Memory B cell (primary cell): Measurements from ENCODE around the gene PALLD.
"Not testable (repeated sequence)": the region's sequence is repeated elsewhere in the genome, so short reads cannot be mapped to it uniquely, and the experiment has no call there.

Experiments
- ATAC-seq: fragments of 150-1000 bp; cut with Tn5 transposase; 2 replicates; pipeline ENCODE4 v1.10.0; 2021; ENCODE audit warnings: low read depth, mild to moderate bottlenecking, moderate library complexity
- DNase-seq, 2 donors: peaks; one replicate each; pipeline ENCODE4 v3.0.0; 2022; ENCODE audit warnings: low spot score in 2 of 2
- H3K27ac Mint-ChIP-seq: one replicate; pipeline ENCODE4 v1.8.0; 2022; ENCODE audit warnings: mild to moderate bottlenecking, moderate library complexity, mixed read lengths
- H3K27me3 Mint-ChIP-seq: one replicate; pipeline ENCODE4 v1.8.0; 2022; ENCODE audit warnings: mixed read lengths
- H3K36me3 Mint-ChIP-seq: one replicate; pipeline ENCODE4 v1.8.0; 2022; ENCODE audit warnings: mild to moderate bottlenecking, mixed read lengths
- H3K4me1 Mint-ChIP-seq: one replicate; pipeline ENCODE4 v1.8.0; 2022; ENCODE audit warnings: mixed read lengths
- H3K4me3 Mint-ChIP-seq: one replicate; pipeline ENCODE4 v1.8.0; 2022; ENCODE audit warnings: mild to moderate bottlenecking, moderate library complexity, mixed read lengths
- H3K9me3 Mint-ChIP-seq: one replicate; pipeline ENCODE4 v1.8.0; 2022; ENCODE audit warnings: mixed read lengths

PALLD gene

DNA sequence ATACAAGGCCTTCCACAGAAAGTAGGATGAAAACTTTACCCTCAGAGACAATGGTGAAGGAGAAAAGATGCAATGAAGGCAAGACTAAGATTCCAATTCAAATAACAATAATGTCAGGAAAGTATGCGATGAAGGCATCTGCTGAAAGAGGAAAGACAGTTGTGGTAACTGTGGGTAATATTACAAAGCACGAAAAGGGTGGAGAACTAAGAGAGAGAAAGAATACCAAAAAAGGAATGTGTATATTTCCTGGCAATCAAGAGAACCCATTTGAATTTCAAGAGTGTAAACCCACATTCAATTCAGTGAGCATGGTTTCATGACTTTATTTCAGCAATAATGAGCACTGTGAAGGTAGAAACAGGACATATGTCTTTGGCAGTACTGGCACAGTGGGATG is 225.5 kb downstream of the PALLD start:
- Mint-ChIP-seq H3K27ac (no peak overlapping the region), H3K4me1 (peaks cover 2% of the 10 kb centered on the region), H3K4me3 (no peak overlapping the region), H3K27me3 (peaks cover 12% of the 10 kb centered on the region), H3K36me3 (no peaks in the 10 kb centered on the region), H3K9me3 (peaks cover 9% of the 10 kb centered on the region)
- no peak for ATAC-seq
- DNase-seq, result no peak

DNA sequence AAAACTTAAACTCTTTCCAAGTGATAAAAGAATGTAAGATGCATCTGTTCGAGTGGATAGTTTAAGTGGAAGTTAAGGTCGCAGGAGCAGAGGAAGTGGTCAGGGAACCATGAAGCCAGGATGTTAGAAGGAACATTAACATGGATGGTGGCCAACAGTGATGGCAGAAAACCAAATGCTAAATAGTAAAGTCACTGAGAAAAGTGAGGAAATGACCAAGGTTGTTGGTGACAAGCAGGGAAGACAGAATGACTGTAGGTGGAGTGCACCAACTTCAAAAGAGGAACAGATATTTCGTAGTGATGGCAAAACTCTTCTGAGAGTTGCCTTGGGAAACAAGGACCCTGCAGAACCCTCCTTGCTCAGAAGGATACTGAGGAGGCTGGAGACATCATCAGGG is 226.2 kb downstream of the PALLD start:
- Mint-ChIP-seq H3K27me3 (peaks cover 12% of the 10 kb centered on the region), H3K27ac (no peak overlapping the region)
- no peak for ATAC-seq

DNA sequence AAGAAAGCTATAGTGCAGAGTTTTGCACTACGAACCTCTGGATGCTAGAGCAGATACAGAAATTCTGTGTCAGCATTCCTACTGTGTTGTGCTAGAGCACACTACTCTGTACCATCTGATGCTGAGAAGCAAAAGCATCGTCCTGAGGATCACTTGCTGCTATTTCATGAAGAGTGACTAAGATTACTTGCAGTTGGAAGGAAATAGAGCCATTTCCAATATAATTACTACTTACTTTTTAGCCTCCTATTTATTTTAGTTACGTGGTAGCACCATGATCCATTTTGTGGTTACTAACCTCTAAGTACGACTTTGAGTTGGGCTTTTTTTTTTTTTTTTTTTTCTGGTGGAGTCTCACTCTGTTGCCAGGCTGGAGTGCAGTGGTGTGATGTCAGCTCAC is 226.7 kb downstream of the PALLD start:
- no peak for DNase-seq
- Mint-ChIP-seq H3K27me3 (peaks cover 12% of the 10 kb centered on the region), H3K4me3 (no peak overlapping the region), H3K36me3 (no peaks in the 10 kb centered on the region), H3K27ac (no peak overlapping the region), H3K4me1 (peaks cover 2% of the 10 kb centered on the region), H3K9me3 (peaks cover 9% of the 10 kb centered on the region)
- no peak for ATAC-seq

More for the DNA sequence above, 226.2 kb downstream of the PALLD start:
- Mint-ChIP-seq H3K4me1 (peaks cover 2% of the 10 kb centered on the region), H3K9me3 (peaks cover 9% of the 10 kb centered on the region), H3K4me3 (no peak overlapping the region), H3K36me3 (no peaks in the 10 kb centered on the region)
- DNase-seq, result no peak

DNA sequence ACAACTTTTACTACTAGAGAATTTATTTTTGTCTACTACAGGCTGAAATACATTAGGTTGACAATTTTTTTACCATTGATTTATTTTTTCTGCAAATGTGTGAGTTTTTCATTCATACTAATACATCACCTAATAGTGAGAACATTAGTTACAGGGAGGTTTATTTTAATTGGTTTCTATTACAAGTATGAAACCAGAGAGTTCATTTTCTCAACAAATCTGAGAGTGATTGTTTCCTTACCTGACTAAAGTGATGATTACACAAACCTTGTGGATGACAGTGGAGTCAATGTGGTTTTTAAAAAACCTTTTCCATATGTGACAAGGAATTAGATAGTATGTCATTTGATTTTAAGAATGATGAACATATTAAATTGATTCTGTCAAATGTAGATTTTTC is 227.4 kb downstream of the PALLD start:
- Mint-ChIP-seq H3K27ac (no peak overlapping the region), H3K36me3 (no peaks in the 10 kb centered on the region), H3K4me3 (no peak overlapping the region), H3K4me1 (peaks cover 2% of the 10 kb centered on the region), H3K9me3 (peaks cover 9% of the 10 kb centered on the region), H3K27me3 (peaks cover 14% of the 10 kb centered on the region)
- ATAC-seq (no peak), DNase-seq (no peak)

DNA sequence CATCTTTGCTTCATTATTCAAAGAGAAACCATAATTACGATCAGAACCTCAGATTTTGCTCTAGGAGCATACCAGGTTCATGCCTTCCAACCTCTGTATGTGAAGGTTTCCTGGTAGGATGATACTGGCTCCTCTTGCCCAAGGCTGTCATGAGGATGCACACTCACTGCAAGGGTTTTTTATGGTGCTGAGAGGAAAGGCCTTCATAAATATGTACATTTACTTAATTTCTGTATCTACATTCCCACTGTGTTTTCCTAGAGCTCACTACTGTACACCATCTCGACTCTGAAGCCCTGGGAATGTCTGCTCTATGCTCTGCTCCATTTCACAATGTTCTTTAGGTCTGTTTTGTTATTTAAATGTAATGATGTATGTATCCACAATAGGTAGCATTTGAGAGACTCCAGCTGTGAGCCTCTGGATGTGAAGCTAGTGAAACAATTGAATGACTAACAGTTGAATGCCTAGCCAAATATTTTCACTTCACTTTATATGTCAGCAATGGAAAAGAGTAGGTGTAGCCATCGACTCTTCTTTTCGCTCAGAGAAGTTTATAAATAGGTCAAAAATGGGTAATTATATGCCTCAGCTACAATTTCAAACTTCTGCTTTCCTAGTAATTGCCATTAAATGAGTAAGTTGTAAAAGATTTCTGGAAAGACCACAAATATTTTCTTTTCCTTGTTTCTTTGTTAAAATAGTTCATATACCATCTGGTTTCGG is 228.0 kb downstream of the PALLD start:
- DNase-seq (no peak), ATAC-seq (no peak)
- H3K27ac Mint-ChIP-seq, result no peak overlapping the region

DNA sequence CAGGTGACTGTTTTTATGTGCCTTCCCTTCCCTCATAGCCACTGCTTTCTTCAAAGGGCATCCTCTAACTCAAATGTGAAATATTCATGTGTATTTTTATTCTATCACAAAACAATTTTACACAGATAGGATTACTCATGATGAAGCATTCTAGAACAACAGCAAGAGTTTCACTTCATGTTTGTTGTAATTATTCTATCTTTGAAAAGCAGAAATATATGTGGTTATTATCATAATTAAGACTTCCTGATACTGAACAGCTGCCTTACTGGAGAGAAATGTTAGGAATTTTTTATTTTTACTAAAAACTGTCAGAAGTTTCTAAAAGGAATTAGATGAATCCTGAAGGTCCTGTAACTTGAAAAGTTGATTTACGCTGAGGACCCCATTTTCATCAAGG is 229.1 kb downstream of the PALLD start:
- ATAC-seq, result no peak
- peaks cover 16% of the 10 kb centered on the region for H3K27me3 Mint-ChIP-seq
- peaks cover 2% of the 10 kb centered on the region for H3K4me1 Mint-ChIP-seq
- no peaks in the 10 kb centered on the region for H3K36me3 Mint-ChIP-seq
- no peak overlapping the region for H3K27ac Mint-ChIP-seq
- no peak overlapping the region for H3K4me3 Mint-ChIP-seq
- no peak for DNase-seq
- peaks cover 7% of the 10 kb centered on the region for H3K9me3 Mint-ChIP-seq

More for the DNA sequence above, 228.0 kb downstream of the PALLD start:
- no peak overlapping the region for H3K4me3 Mint-ChIP-seq
- peaks cover 13% of the 10 kb centered on the region for H3K27me3 Mint-ChIP-seq
- peaks cover 2% of the 10 kb centered on the region for H3K4me1 Mint-ChIP-seq
- H3K9me3 Mint-ChIP-seq, result peaks cover 8% of the 10 kb centered on the region
- no peaks in the 10 kb centered on the region for H3K36me3 Mint-ChIP-seq

DNA sequence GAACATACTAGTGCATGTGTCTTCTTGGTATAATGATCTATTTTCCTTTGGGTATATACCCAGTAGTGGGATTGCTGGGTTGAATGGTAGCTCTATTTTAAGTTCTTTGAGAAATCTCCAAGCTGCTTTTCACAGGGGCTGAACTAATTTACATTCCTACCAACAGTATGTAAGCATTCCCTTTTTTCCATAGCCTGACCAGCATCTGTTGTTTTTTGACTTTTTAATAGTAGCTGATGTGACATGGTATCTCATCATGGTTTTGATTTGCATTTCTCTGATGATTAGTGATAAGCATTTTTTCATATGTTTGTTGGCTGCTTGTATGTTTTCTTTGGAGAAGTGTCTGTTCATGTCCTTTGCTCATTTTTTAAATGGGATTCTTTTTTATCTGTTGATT is 230.3 kb downstream of the PALLD start:
- not testable (repeated sequence) for H3K9me3 Mint-ChIP-seq, H3K27ac Mint-ChIP-seq, H3K36me3 Mint-ChIP-seq, H3K4me3 Mint-ChIP-seq, H3K4me1 Mint-ChIP-seq, ATAC-seq, DNase-seq
- H3K27me3 Mint-ChIP-seq, result peaks cover 14% of the 10 kb centered on the region

DNA sequence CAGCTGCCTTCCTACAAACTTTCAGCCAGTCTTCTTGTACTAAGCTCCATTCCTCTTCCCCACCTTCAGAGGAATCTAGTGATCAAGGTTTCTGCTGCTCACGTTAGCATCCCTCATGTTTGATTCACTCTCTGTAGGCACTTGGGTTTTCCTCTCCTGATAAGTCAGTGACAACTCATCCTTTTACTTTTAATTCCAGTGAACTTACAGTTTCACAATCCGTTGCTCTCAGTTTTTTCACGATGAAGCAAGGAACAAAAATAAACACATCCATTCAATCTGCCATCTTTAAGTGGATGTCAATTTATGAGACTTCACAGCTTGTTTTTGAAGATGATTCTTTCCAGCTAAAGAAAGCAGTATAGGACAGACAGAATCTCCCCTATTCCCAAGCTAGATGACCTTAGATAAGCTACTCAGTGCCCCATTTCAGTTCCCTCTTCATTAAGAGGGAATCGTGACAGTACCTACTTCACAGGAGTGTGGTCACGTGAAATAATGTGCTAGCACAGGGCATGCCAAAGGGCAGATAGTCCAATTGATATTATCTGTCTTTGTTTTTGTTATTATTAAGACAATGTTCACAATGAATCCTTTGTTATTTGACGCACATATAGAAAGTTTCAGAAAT is 234.3 kb downstream of the PALLD start:
- H3K9me3 Mint-ChIP-seq, result peaks cover 6% of the 10 kb centered on the region
- no peak overlapping the region for H3K27ac Mint-ChIP-seq
- H3K27me3 Mint-ChIP-seq, result peaks cover 10% of the 10 kb centered on the region
- H3K4me1 Mint-ChIP-seq, result no peaks in the 10 kb centered on the region
- H3K36me3 Mint-ChIP-seq, result no peaks in the 10 kb centered on the region
- no peak overlapping the region for H3K4me3 Mint-ChIP-seq
- no peak for ATAC-seq
- DNase-seq, result no peak

DNA sequence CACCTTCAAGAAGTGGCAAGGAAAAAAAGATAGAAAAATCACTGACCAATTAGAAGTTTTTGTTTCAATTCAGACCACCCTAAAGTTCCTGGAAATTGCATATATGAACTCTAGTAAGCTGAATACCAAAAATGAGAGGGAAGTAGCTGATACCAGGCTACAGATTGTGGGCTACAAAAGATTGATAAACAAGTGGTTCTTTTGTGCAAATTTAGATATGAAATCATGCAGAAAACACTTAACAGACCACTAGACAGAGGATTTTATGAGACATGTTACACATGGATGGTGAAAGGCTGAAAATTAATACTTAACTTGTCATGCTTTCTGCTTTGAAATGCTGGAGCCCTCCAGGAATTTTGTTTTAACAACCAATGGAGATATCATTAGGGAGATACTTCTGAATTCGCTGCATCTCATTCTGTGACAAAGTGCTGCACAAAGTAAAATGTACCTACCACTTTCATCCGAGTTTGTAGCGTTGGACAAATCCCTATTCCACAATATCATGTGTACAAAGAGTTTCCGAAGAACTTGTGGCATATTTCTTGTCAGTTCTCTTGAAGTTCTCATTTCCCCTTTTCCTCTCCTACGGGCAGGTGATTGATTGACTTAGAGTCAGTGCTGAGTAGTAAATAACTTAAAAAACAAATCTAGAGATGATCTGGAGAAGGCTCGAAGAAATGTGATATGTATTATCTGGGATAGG is 235.0 kb downstream of the PALLD start:
- Mint-ChIP-seq H3K9me3 (peaks cover 4% of the 10 kb centered on the region), H3K36me3 (no peaks in the 10 kb centered on the region), H3K4me3 (no peak overlapping the region), H3K4me1 (no peaks in the 10 kb centered on the region), H3K27ac (no peak overlapping the region), H3K27me3 (peaks cover 8% of the 10 kb centered on the region)
- DNase-seq, result no peak
- no peak for ATAC-seq

DNA sequence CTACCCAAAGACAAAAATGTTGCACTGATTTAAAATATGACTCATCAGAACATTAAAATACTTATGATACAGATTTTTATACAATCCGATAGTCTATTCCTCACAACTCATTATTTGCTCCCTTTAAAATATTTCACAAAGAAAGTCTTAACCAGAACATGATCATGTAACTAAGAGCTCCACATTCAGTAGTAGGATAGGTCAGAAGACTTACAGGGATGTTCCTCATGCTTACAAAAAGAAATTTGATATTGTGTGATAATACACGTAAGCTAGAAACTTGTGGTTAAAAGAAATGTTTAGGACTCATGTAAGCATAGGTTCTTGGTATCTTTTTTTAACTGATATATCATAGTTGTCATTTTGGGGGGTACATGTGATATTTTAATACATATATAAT is 235.9 kb downstream of the PALLD start:
- DNase-seq (no peak), ATAC-seq (no peak)
- H3K36me3 Mint-ChIP-seq, result no peaks in the 10 kb centered on the region
- no peak overlapping the region for H3K4me3 Mint-ChIP-seq
- H3K27me3 Mint-ChIP-seq, result peaks cover 8% of the 10 kb centered on the region
- H3K9me3 Mint-ChIP-seq, result peaks cover 2% of the 10 kb centered on the region
- no peak overlapping the region for H3K27ac Mint-ChIP-seq
- no peaks in the 10 kb centered on the region for H3K4me1 Mint-ChIP-seq

DNA sequence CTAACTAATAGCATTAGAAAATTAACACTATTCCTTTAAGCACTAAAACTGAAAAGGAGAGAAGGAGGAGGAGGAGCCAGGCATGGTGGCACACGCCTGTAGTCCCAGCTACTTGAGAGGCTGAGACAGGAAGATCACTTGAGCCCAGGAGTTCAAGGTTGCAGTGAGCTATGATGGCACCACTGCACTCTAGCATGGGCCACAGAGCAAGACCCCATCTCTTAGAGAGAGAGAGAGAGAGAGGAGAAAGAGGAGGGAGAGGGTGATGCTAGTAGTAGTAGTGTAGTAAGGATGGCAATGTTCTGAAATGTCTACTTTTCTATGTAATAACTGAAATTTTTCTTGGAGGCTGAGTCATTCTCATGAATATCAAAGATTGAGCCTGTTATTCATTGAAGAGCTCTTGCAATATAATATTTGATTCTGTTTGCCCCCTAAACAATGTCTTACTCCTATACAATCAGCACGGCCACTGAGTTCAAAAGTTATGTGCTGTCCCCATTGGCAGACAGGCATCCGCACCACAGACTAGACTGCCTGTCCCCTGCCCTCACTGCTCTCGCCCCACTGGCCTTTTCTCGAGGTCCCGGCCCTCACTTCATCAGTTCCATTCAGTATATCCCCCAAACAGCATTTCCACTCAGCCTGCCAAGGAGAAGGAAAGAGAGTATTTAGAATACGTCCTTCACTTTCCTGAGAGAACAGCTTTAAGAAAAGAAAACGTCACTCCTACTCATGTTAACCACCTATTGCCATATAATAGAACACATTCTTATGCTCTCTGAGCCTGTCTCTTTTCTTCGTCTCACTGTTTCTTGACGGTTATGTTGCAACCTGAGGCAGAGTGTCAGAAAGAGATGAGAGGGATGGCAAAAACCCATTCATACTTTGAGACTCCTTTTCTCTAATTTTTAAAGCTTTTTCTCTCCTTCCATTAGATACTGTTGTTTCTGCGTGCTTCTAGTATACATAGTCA is 238.1 kb downstream of the PALLD start:
- H3K9me3 Mint-ChIP-seq, result no peaks in the 10 kb centered on the region
- no peak overlapping the region for H3K4me3 Mint-ChIP-seq
- DNase-seq (no peak), ATAC-seq (no peak)
- H3K36me3 Mint-ChIP-seq, result no peaks in the 10 kb centered on the region
- peaks cover 4% of the 10 kb centered on the region for H3K27me3 Mint-ChIP-seq
- H3K27ac Mint-ChIP-seq, result no peak overlapping the region
- H3K4me1 Mint-ChIP-seq, result no peaks in the 10 kb centered on the region

DNA sequence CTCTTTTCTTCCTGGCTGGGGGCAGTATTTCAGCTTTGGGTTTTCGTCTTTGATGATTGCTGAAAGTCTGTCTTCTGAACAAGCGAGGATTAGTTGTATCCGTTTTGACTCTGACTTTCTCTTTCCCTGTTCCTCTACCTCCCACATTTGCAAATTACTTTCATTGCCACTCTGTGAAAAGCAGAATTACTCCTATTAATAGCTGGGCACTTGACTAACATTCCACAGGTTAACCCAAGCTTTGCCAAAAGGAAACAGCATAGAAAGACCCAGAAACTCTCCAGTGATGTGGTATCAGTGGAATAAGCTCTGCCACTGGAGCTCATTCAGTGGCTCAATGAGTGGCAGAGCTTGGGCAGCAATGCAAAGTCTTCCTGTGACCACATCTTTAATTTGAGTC is 238.9 kb downstream of the PALLD start:
- ATAC-seq (no peak), DNase-seq (no peak)
- Mint-ChIP-seq H3K9me3 (no peaks in the 10 kb centered on the region), H3K27me3 (no peaks in the 10 kb centered on the region), H3K27ac (no peak overlapping the region), H3K4me1 (no peaks in the 10 kb centered on the region), H3K4me3 (no peak overlapping the region), H3K36me3 (no peaks in the 10 kb centered on the region)

DNA sequence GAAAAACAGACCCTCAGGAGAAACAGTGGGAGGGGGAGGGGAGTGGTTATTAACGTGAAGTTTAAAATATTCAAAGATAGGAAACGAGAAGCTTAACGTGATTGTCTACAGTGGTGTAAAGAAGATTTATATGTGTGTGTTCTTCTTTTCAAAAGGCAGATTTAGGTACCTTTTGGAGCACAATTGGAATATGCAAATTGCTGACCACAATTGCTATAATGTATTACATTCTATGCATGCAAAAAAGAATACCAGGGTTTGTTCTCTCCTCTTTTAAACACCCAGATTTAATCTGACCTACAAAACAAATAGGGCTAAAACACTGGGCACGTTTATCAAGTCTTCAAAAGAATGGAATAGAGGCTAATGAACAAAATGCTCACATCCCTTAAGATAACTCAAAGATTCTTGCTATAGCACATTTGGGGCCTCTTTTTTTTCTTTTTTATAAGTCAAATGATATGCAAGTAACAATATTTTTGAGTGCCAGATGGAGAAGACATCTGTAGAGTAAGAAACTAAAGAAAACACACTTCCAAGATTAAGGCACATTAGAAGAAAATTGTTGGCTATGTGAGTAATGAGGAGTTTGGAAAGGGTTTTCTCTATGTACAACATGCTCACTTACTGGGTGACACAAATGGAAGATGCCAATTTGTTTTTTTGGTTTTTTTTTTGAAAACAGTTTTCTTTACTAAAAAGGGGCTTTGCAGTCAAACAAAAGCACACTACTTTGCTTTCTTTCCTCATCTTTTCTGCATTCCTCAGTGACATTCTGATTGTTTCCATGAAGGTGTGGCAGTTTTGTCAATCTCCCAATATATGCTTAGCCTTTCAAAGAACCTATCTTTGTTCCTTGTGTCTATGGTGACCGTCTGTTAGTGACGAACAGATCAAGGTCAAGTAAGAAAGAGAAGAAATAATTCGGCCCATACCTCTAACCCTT is 240.3 kb downstream of the PALLD start:
- Mint-ChIP-seq H3K36me3 (no peaks in the 10 kb centered on the region), H3K4me3 (no peak overlapping the region), H3K4me1 (no peaks in the 10 kb centered on the region), H3K27ac (no peak overlapping the region), H3K27me3 (no peaks in the 10 kb centered on the region), H3K9me3 (no peaks in the 10 kb centered on the region)
- ATAC-seq, result no peak
- DNase-seq, result no peak
